Measurements from ENCODE around the gene DPH1. TPM values are rescaled to one million over a fixed set of nuclear protein-coding genes. Genes with fewer than 3 reads are reported as not detected.

Gene DPH1
- total and polyA plus RNA-seq, 7 experiments from 2014 or later: 32.9 to 124 (median 85.9) TPM

GRCh38 chr17:2057760-2058585 is 28.0 kb downstream of the DPH1 start:
- peak overlapping the region in 1 of 9 donors; percentile 73 for H3K27ac Mint-ChIP-seq
- peak overlapping the region in 4 of 10 donors; percentile 37 to 80 (median 48) for H3K4me3 Mint-ChIP-seq
- H3K4me3 ChIP-seq (ENCODE audit: low read length): no peak overlapping the region
- intact Hi-C loops (cut with micrococcal nuclease): loop anchor here (1.0 to 2.0 kb wide), 4 partner anchors 15 to 208 kb away; partner anchors contain the start of gene OVCA2 (in 1 of the 2)
- no peaks in the 10 kb centered on the region for H3K9me3 Mint-ChIP-seq
- peaks cover 0 to 28% (median 19%) of the 10 kb centered on the region in 5 donors for H3K36me3 Mint-ChIP-seq
- ChIA-PET POLR2A (interaction anchor here (0.6 to 2.3 kb wide), 5 partner anchors 157 to 244 kb away, joined by 3 to 10 read pairs (median 3); partner anchors contain the start of genes RPA1 and SMYD4), CTCF (interaction anchor here (0.5 to 4.4 kb wide), 11 partner anchors 30 to 374 kb away, joined by 3 to 31 read pairs (median 4); partner anchors contain the start of gene TSR1)
- ATAC-seq (no peak), DNase-seq (peak in 3 of 9 donors; percentile 16 to 51 (median 44))
- H3K9me3 ChIP-seq (ENCODE audit: control insufficient read depth in 2 of 3, low read length in 3 of 3): no peaks in the 10 kb centered on the region
- H3K27me3 Mint-ChIP-seq: peaks cover 3 to 10% (median 5%) of the 10 kb centered on the region in 5 donors
- H3K36me3 ChIP-seq (ENCODE audit: control insufficient read depth in 2 of 3, insufficient read depth in 3 of 3, low read length in 3 of 3): peaks cover 0 to 27% (median 0%) of the 10 kb centered on the region in 3 experiments
- H3K27ac ChIP-seq (ENCODE audit: low read depth, low read length): no peak overlapping the region
- H3K27me3 ChIP-seq (ENCODE audit: control insufficient read depth in 2 of 2, insufficient read depth in 2 of 2, low read length in 2 of 2): no peaks in the 10 kb centered on the region
- peaks cover 0 to 41% (median 14%) of the 10 kb centered on the region in 7 donors for H3K4me1 Mint-ChIP-seq
- H3K4me1 ChIP-seq (ENCODE audit: control insufficient read depth in 2 of 2, insufficient read depth in 2 of 2, low read length in 2 of 2): peaks cover 16 to 29% of the 10 kb centered on the region in 2 donors

DNA sequence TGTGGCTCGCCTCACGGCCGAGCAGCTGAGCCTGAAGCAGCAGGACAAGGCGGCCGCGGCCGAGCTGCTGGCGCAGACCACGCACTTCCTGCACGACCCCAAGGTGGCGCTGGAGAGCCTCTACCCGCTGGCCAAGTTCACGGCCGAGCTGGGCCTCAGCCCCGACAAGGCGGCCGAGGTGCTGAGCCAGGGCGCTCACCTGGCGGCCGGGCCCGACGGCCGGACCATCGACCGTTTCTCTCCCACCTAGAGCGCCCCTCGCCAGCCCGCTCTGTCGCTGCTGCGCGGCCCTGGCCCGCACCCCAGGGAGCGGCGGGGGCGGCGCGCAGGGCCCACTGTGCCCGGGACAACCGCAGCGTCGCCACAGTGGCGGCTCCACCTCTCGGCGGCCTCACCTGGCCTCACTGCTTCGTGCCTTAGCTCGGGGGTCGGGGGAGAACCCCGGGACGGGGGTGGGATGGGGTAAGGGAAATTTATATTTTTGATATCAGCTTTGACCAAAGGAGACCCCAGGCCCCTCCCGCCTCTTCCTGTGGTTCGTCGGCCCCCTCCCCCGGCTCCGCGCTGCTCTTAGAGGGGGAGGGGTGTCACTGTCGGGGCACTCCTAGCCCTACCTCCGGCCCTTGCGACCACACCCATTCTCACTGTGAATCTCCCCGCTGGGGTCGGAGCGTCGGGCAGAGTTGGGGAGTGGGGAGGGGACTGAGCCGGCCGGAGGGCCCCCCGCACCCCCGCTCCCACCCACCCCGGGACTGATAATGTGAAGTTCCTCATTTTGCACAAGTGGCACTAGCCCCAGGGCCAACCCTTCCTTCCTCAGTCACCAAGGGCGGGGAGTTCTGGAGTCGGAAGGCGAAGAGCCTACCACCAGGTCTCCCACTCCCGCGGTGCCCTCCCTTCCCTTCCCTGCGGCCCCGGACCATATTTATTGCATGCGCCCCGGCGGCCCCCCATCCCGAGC is 28.9 kb downstream of the DPH1 start:
- Mint-ChIP-seq H3K27me3 (peaks cover 0 to 8% (median 5%) of the 10 kb centered on the region in 5 donors), H3K9me3 (no peaks in the 10 kb centered on the region), H3K4me1 (peaks cover 0 to 45% (median 10%) of the 10 kb centered on the region in 7 donors), H3K27ac (peak overlapping the region in 3 of 9 donors; percentile 34 to 85 (median 52)), H3K36me3 (peaks cover 2 to 34% (median 28%) of the 10 kb centered on the region in 5 donors), H3K4me3 (peak overlapping the region in 5 of 10 donors; percentile 27 to 81 (median 42))
- H3K9me3 ChIP-seq (ENCODE audit: control insufficient read depth in 2 of 3, low read length in 3 of 3): no peaks in the 10 kb centered on the region
- peaks cover 12 to 22% of the 10 kb centered on the region in 2 donors for H3K4me1 ChIP-seq (ENCODE audit: control insufficient read depth in 2 of 2, insufficient read depth in 2 of 2, low read length in 2 of 2)
- no peak overlapping the region for H3K4me3 ChIP-seq (ENCODE audit: low read length)
- peak in 8 of 9 donors; percentile 22 to 84 (median 51) for DNase-seq
- ATAC-seq: peak; percentile 39
- intact Hi-C loops (cut with micrococcal nuclease): loop anchor here in 1 of 2 donors (1.0 kb wide), 2 partner anchors 185 to 207 kb away; no protein-coding TSS in a partner anchor
- ChIA-PET CTCF (interaction anchor here (0.5 to 4.4 kb wide), 10 partner anchors 29 to 375 kb away, joined by 3 to 31 read pairs (median 5); partner anchors contain the start of gene TSR1), POLR2A (interaction anchor here (0.6 to 2.1 kb wide), 2 partner anchors 156 to 208 kb away, joined by 3 to 7 read pairs; no protein-coding TSS in a partner anchor)
- peaks cover 0 to 36% (median 0%) of the 10 kb centered on the region in 3 experiments for H3K36me3 ChIP-seq (ENCODE audit: control insufficient read depth in 2 of 3, insufficient read depth in 3 of 3, low read length in 3 of 3)
- H3K27ac ChIP-seq (ENCODE audit: low read depth, low read length): no peak overlapping the region
- H3K27me3 ChIP-seq (ENCODE audit: control insufficient read depth in 2 of 2, insufficient read depth in 2 of 2, low read length in 2 of 2): no peaks in the 10 kb centered on the region

DNA sequence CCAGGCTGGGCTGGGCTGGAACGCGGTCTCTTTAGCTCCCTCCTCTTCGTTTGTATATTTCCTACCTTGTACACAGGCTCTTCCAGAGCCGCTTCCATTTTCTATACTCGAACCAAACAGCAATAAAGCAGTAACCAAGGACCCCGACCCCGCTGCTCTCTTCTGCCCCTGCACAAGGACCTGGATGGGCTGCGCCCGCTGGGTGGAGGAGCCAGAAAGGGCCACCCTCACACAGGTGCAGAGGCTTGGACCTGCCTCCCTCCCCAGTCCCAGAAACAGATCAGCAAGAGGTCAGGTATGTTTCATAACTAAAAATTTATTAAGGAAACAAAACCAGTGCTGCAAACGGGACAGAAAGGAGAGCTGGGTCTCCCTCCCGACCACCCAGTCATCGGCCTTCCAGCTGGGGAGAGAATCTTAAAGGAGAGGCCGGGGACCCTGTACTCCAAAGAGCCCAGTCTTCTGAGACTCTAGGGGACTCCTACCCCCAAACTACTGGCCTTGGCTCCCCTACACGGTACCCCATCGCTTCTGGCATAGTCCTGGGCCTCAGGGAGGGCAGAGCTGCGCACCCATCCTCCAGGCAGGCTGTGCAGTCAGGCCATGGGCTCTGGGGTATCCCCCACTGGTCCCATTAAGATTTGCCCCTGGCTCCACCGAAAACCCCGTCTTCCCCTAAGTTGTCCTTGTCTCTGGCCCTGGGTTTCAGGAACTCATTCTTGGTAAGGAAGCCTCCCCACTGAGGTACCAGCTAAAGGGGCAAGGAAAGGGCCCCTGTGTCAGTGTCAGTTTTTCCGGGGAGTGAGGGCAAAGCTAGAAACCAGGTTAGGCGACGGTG is 29.8 kb downstream of the DPH1 start:
- Mint-ChIP-seq H3K4me1 (peaks cover 0 to 47% (median 6%) of the 10 kb centered on the region in 7 donors), H3K36me3 (peaks cover 5 to 43% (median 34%) of the 10 kb centered on the region in 5 donors), H3K9me3 (no peaks in the 10 kb centered on the region), H3K27me3 (peaks cover 0 to 10% (median 5%) of the 10 kb centered on the region in 5 donors), H3K27ac (peak overlapping the region in 3 of 9 donors; percentile 34 to 85 (median 52)), H3K4me3 (peak overlapping the region in 6 of 10 donors; percentile 10 to 81 (median 40))
- Histone ChIP-seq H3K27ac (ENCODE audit: low read depth, low read length) (no peak overlapping the region), H3K4me3 (ENCODE audit: low read length) (no peak overlapping the region), H3K4me1 (ENCODE audit: control insufficient read depth in 2 of 2, insufficient read depth in 2 of 2, low read length in 2 of 2) (peaks cover 5 to 14% of the 10 kb centered on the region in 2 donors), H3K9me3 (ENCODE audit: control insufficient read depth in 2 of 3, low read length in 3 of 3) (no peaks in the 10 kb centered on the region), H3K27me3 (ENCODE audit: control insufficient read depth in 2 of 2, insufficient read depth in 2 of 2, low read length in 2 of 2) (no peaks in the 10 kb centered on the region), H3K36me3 (ENCODE audit: control insufficient read depth in 2 of 3, insufficient read depth in 3 of 3, low read length in 3 of 3) (peaks cover 0 to 45% (median 0%) of the 10 kb centered on the region in 3 experiments)
- DNase-seq (no peak), ATAC-seq (no peak)
- POLR2A ChIA-PET: interaction anchor here (0.6 kb wide), 1 partner anchor 148 kb away, joined by 3 read pairs; no protein-coding TSS in a partner anchor
- intact Hi-C loops (cut with micrococcal nuclease): loop anchor here in 1 of 2 donors (5.0 kb wide), 1 partner anchor 113 kb away; no protein-coding TSS in a partner anchor
- CTCF ChIA-PET: interaction anchor here (3.6 to 4.4 kb wide), 2 partner anchors 185 to 224 kb away, joined by 19 to 31 read pairs; no protein-coding TSS in a partner anchor

DNA sequence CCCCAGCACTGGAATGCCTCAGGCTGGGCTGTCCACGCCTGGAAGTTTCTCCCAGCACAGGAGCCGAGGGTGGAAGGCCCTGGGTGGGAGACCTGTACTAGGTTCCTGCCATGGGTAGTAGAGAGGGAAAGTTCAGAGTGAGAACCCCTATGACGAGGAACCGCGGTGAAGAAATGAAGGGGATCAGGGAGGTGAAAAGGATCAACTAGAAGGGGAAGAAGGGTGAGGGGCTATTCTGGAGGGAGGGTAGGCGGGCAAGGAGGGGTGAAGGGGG is 30.4 kb downstream of the DPH1 start:
- Histone ChIP-seq H3K27ac (ENCODE audit: low read depth, low read length) (no peak overlapping the region), H3K36me3 (ENCODE audit: control insufficient read depth in 2 of 3, insufficient read depth in 3 of 3, low read length in 3 of 3) (peaks cover 0 to 50% (median 0%) of the 10 kb centered on the region in 3 experiments), H3K27me3 (ENCODE audit: control insufficient read depth in 2 of 2, insufficient read depth in 2 of 2, low read length in 2 of 2) (no peaks in the 10 kb centered on the region), H3K9me3 (ENCODE audit: control insufficient read depth in 2 of 3, low read length in 3 of 3) (no peaks in the 10 kb centered on the region), H3K4me1 (ENCODE audit: control insufficient read depth in 2 of 2, insufficient read depth in 2 of 2, low read length in 2 of 2) (peaks cover 5 to 14% of the 10 kb centered on the region in 2 donors), H3K4me3 (ENCODE audit: low read length) (no peak overlapping the region)
- ATAC-seq (no peak), DNase-seq (no peak)
- Mint-ChIP-seq H3K36me3 (peaks cover 5 to 46% (median 36%) of the 10 kb centered on the region in 5 donors), H3K4me3 (peak overlapping the region in 1 of 10 donors; percentile 79), H3K9me3 (no peaks in the 10 kb centered on the region), H3K4me1 (peaks cover 0 to 51% (median 6%) of the 10 kb centered on the region in 7 donors), H3K27me3 (peaks cover 0 to 10% (median 5%) of the 10 kb centered on the region in 5 donors), H3K27ac (peak overlapping the region in 1 of 9 donors; percentile 85)
- POLR2A ChIA-PET: interaction anchor here (0.6 kb wide), 1 partner anchor 147 kb away, joined by 3 read pairs; no protein-coding TSS in a partner anchor
- CTCF ChIA-PET: interaction anchor here (3.6 to 4.4 kb wide), 2 partner anchors 184 to 223 kb away, joined by 19 to 31 read pairs; no protein-coding TSS in a partner anchor
- intact Hi-C loops (cut with micrococcal nuclease): loop anchor here in 1 of 2 donors (5.0 kb wide), 1 partner anchor 112 kb away; no protein-coding TSS in a partner anchor

DNA sequence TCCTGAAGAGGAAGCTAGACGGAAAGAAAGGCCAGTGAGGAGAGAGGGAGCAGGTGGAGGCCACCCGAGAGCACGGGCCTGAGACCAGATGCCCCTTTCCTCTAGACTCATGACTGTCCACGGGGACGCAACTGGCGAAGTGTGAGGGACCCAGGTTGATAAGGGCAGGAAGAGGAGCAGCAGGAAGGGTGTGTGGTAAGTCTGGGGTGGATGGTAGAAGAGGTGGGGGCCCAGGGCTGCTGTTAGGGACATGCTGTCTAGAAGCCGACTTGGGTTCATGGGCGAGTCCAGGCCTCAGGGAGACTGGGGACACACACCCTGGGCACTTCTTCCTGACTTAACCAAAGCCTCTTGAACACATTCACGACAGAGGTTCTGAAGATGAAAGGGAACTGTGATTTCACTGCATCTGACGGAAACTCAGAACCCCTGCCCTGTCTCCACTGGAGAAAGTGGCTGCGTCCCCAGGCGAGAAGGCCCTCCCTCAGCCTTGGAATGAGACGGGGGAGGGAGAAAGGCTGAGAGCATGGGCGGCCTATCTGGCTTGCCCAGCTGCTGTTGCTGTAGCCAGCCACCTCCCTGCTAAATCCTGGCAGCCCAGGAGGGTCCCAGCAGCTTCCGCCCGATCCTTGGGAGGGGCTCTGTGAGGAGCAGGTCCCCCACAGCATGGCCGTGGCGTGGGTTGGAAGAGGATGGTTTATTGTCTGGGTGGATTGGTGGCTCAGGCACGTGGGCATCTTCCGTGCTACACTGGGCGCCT is 30.9 kb downstream of the DPH1 start:
- ChIA-PET POLR2A (interaction anchor here (0.6 kb wide), 1 partner anchor 147 kb away, joined by 3 read pairs; no protein-coding TSS in a partner anchor), CTCF (interaction anchor here (3.6 to 4.4 kb wide), 2 partner anchors 184 to 223 kb away, joined by 19 to 31 read pairs; no protein-coding TSS in a partner anchor)
- Histone ChIP-seq H3K27ac (ENCODE audit: low read depth, low read length) (no peak overlapping the region), H3K4me3 (ENCODE audit: low read length) (no peak overlapping the region), H3K36me3 (ENCODE audit: control insufficient read depth in 2 of 3, insufficient read depth in 3 of 3, low read length in 3 of 3) (peaks cover 0 to 56% (median 3%) of the 10 kb centered on the region in 3 experiments), H3K27me3 (ENCODE audit: control insufficient read depth in 2 of 2, insufficient read depth in 2 of 2, low read length in 2 of 2) (no peaks in the 10 kb centered on the region), H3K4me1 (ENCODE audit: control insufficient read depth in 2 of 2, insufficient read depth in 2 of 2, low read length in 2 of 2) (peaks cover 5 to 14% of the 10 kb centered on the region in 2 donors), H3K9me3 (ENCODE audit: control insufficient read depth in 2 of 3, low read length in 3 of 3) (no peaks in the 10 kb centered on the region)
- Mint-ChIP-seq H3K4me3 (peak overlapping the region in 1 of 10 donors; percentile 79), H3K27me3 (peaks cover 0 to 10% (median 5%) of the 10 kb centered on the region in 5 donors), H3K27ac (peak overlapping the region in 1 of 9 donors; percentile 85), H3K4me1 (peaks cover 0 to 55% (median 6%) of the 10 kb centered on the region in 7 donors), H3K36me3 (peaks cover 5 to 52% (median 41%) of the 10 kb centered on the region in 5 donors), H3K9me3 (no peaks in the 10 kb centered on the region)
- DNase-seq (no peak), ATAC-seq (no peak)
- intact Hi-C loops (cut with micrococcal nuclease): loop anchor here in 1 of 2 donors (5.0 kb wide), 1 partner anchor 111 kb away; no protein-coding TSS in a partner anchor

All from naive thymus-derived CD4-positive, alpha-beta T cell (primary cell).